ENCODE measurements around the gene TRPV4. TPM values are rescaled to one million over a fixed set of nuclear protein-coding genes. Genes with fewer than 3 reads are reported as not detected.

Gene TRPV4
- total and polyA plus RNA-seq, 2 donors (not counting 3 experiments of a cell fraction or from before 2014, with no cell fraction given): 8.8 to 22.3 TPM

DNA sequence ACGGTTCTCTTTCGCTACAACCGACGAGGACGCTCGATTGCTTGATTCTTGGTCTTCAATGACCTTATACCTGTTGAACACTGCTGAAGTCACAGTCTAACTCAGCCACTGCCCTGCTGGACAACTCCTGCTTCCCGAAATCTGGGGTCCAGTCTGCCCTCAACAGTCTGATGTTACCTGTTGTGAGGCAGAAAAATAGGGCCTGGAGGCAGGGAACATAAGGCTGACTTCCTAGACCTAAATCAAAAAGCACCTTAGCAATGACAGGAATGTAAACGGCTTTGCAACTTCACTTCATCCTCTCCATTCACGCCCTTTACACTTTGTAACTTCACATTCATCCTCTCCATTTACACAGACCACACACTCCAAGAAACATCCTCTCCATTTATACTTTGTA is 47.7 kb upstream of the TRPV4 start:
- DNase-seq (ENCODE audit: low read depth, low spot score): peak; percentile 14
- BruUV-seq (replicated peaks): TSS peak; percentile 24

More for the DNA sequence above, 47.7 kb upstream of the TRPV4 start:
- H3K9ac ChIP-seq (replicated peaks; ENCODE audit: extremely low read depth, insufficient read depth, low read length): peak overlapping the region; percentile 36
- no peaks in the 10 kb centered on the region for H3K9me1 ChIP-seq (replicated peaks; ENCODE audit: control insufficient read depth, extremely low read depth, insufficient read depth, low read length)
- H3K27ac ChIP-seq (ENCODE audit: insufficient read depth, low read depth, low read length): no peak overlapping the region
- peaks cover 22% of the 10 kb centered on the region for H3K79me2 ChIP-seq (ENCODE audit: control insufficient read depth, insufficient read depth, low read length)
- H3K4me1 ChIP-seq (ENCODE audit: control insufficient read depth, extremely low read depth, insufficient read depth, low read length): peaks cover 17% of the 10 kb centered on the region
- TF ChIP-seq POLR2A (IDR thresholded peaks at IDR 0.05; ENCODE audit: low read depth, low read length) (no peak), CTCF (IDR thresholded peaks at IDR 0.05; ENCODE audit: extremely low read depth in 1 of 2, insufficient read depth in 1 of 2, low read depth in 1 of 2, low read length in 2 of 2) (no peak), POLR2AphosphoS5 (IDR thresholded peaks at IDR 0.05; ENCODE audit: insufficient read depth, low read depth, low read length) (no peak), FOS (IDR thresholded peaks at IDR 0.05; ENCODE audit: borderline replicate concordance, insufficient read depth, low read length) (no peak), JUN (IDR thresholded peaks at IDR 0.05; ENCODE audit: borderline replicate concordance, insufficient read depth, insufficient read length, low read depth) (no peak), EZH2 (IDR thresholded peaks at IDR 0.05; ENCODE audit: borderline replicate concordance, low read depth, low read length, severe bottlenecking) (no peak), GATA2 (IDR thresholded peaks at IDR 0.05; ENCODE audit: insufficient read depth, insufficient read length, low read depth, low read length) (no peak), MYC (IDR thresholded peaks at IDR 0.05; ENCODE audit: low read depth, low read length) (no peak)
- H3K4me2 ChIP-seq (ENCODE audit: insufficient read depth, low read length): peak overlapping the region; percentile 75
- H2AFZ ChIP-seq (ENCODE audit: low read depth, low read length): peak overlapping the region; percentile 95
- POLR2A ChIA-PET: no interaction called here
- H3K9me3 ChIP-seq (replicated peaks; ENCODE audit: control insufficient read depth, insufficient read depth, low read length): no peaks in the 10 kb centered on the region
- no peak for FAIRE-seq
- peak overlapping the region; percentile 40 to 79 (median 43) for H3K4me3 ChIP-seq (replicated peaks in 1 of 3; ENCODE audit: insufficient read depth in 1 of 3, low read depth in 1 of 3, low read length in 3 of 3)
- no peaks in the 10 kb centered on the region for H3K27me3 ChIP-seq (ENCODE audit: control insufficient read depth in 2 of 2, insufficient read depth in 2 of 2, low read length in 2 of 2)
- intact Hi-C loops (cut with micrococcal nuclease) (loop anchor here (1.0 to 2.0 kb wide), 5 partner anchors 7 to 362 kb away; partner anchors contain the start of gene TCHP), dilution Hi-C loops (cut with MboI; ENCODE audit: extremely low pct_ligation_motif_present, low sequenced_read_pairs) (no loop called here)
- CTCF ChIA-PET: no interaction called here
- no peaks in the 10 kb centered on the region for H4K20me1 ChIP-seq (replicated peaks; ENCODE audit: control insufficient read depth, extremely low read depth, insufficient read depth, low read length)
- no peaks in the 10 kb centered on the region for H3K36me3 ChIP-seq (ENCODE audit: control insufficient read depth in 2 of 2, extremely low read depth in 1 of 2, insufficient read depth in 2 of 2, low read length in 2 of 2)

All from endothelial cell of umbilical vein (primary cell).